HG03571 (cell line): Measurements from ENCODE around the gene CHCHD6.

Source experiments
- ATAC-seq: cut with Tn5 transposase; IDR thresholded peaks from one replicate; pipeline ENCODE4 v1.9.1; 2021; ENCODE audit not compliant: unreplicated experiment

CHCHD6 gene

GRCh38 chr3:126989316-126990023 lies 285.4 kb downstream of the CHCHD6 start:
- no peak for ATAC-seq

GRCh38 chr3:126990024-126990700 lies 286.1 kb downstream of the CHCHD6 start:
- no peak for ATAC-seq

GRCh38 chr3:126990890-126991289 lies 286.9 kb downstream of the CHCHD6 start:
- no peak for ATAC-seq

- ATAC-seq: no peak
These were observed 287.5 kb downstream of the CHCHD6 start for GRCh38 chr3:126991366-126992200.

- no peak for ATAC-seq
These were observed 288.2 kb downstream of the CHCHD6 start for GRCh38 chr3:126992216-126992615.

- ATAC-seq: no peak
These were observed 288.7 kb downstream of the CHCHD6 start for GRCh38 chr3:126992776-126993175.

GRCh38 chr3:126993436-126993835 lies 289.4 kb downstream of the CHCHD6 start:
- ATAC-seq: no peak

- ATAC-seq: no peak
These were observed 290.7 kb downstream of the CHCHD6 start for GRCh38 chr3:126994661-126995245.

- no peak for ATAC-seq
These were observed 291.3 kb downstream of the CHCHD6 start for GRCh38 chr3:126995254-126995780.

- ATAC-seq: no peak
These were observed 292.0 kb downstream of the CHCHD6 start for GRCh38 chr3:126995926-126996512.

GRCh38 chr3:126996905-126997304 lies 292.9 kb downstream of the CHCHD6 start:
- ATAC-seq: no peak

GRCh38 chr3:126997455-126998038 lies 293.5 kb downstream of the CHCHD6 start:
- ATAC-seq: no peak

- ATAC-seq: no peak
These were observed 294.3 kb downstream of the CHCHD6 start for GRCh38 chr3:126998320-126998719.

GRCh38 chr3:126998728-126999127 lies 294.7 kb downstream of the CHCHD6 start:
- ATAC-seq: no peak

GRCh38 chr3:126999383-126999782 lies 295.3 kb downstream of the CHCHD6 start:
- ATAC-seq: no peak

GRCh38 chr3:127000119-127000518 lies 296.1 kb downstream of the CHCHD6 start:
- ATAC-seq: no peak

- ATAC-seq: no peak
These were observed 296.7 kb downstream of the CHCHD6 start for GRCh38 chr3:127000761-127001160.

GRCh38 chr3:127001486-127002194 lies 297.6 kb downstream of the CHCHD6 start:
- no peak for ATAC-seq
